ENCODE data around the gene PDGFA.
"Not testable (repeated sequence)": the region's sequence is repeated elsewhere in the genome, so short reads cannot be mapped to it uniquely, and the experiment has no call there.

DNA sequence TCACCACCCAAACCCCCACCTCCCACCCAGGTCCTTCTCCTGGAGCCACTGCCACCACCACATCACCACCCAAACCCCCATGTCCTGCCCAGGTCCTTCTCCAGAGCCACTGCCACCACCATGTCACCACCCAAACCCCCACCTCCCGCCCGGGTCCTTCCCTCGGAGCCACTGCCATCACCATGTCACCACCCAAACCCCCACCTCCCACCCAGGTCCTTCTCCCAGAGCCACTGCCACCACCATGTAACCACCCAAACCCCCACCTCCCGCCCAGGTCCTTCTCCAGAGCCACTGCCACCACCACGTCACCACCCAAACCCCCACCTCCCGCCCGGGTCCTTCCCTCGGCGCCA is 31.9 kb upstream of the PDGFA start:
- TF ChIP-seq POLR2A (IDR thresholded peaks at IDR 0.05): not testable (repeated sequence)
- TF ChIP-seq, protein P1, sequence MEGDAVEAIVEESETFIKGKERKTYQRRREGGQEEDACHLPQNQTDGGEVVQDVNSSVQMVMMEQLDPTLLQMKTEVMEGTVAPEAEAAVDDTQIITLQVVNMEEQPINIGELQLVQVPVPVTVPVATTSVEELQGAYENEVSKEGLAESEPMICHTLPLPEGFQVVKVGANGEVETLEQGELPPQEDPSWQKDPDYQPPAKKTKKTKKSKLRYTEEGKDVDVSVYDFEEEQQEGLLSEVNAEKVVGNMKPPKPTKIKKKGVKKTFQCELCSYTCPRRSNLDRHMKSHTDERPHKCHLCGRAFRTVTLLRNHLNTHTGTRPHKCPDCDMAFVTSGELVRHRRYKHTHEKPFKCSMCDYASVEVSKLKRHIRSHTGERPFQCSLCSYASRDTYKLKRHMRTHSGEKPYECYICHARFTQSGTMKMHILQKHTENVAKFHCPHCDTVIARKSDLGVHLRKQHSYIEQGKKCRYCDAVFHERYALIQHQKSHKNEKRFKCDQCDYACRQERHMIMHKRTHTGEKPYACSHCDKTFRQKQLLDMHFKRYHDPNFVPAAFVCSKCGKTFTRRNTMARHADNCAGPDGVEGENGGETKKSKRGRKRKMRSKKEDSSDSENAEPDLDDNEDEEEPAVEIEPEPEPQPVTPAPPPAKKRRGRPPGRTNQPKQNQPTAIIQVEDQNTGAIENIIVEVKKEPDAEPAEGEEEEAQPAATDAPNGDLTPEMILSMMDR (IDR thresholded peaks at IDR 0.05): not testable (repeated sequence)

Measured in esophagus squamous epithelium (tissue), 4 donors.